ENCODE results near the gene PARP1.

- TF ChIP-seq CTCF (IDR thresholded peaks at IDR 0.05) (no peak), POLR2AphosphoS5 (IDR thresholded peaks at IDR 0.05) (no peak), EP300 (IDR thresholded peaks at IDR 0.05) (no peak)
Observed at GRCh38 chr1:226373376-226373775, 34.5 kb downstream of the PARP1 start.

All from sigmoid colon (tissue), 4 donors.